Bronchial epithelial cell (primary cell): ENCODE measurements around the gene EEIG1. TPM values are rescaled to one million over a fixed set of nuclear protein-coding genes. Genes with fewer than 3 reads are reported as not detected.

ENCODE experiments used
- DNase-seq: peaks from one replicate; pipeline ENCODE4 v3.0.0-alpha.2; 2010; ENCODE audit warnings: low read depth
- FAIRE-seq: peaks from 2 replicates; lab custom pipeline; 2011; peaks lifted over from hg19 to GRCh38; lab: Jason Lieb, UNC
- H3K27me3 ChIP-seq: 2 replicates; pipeline ENCODE4 v1.5.1; 2011; ENCODE audit warnings: low read length; ENCODE audit not compliant: control insufficient read depth, insufficient read depth
- H3K36me3 ChIP-seq: 2 replicates; pipeline ENCODE4 v1.5.1; 2011; ENCODE audit warnings: low read length; ENCODE audit not compliant: control insufficient read depth, insufficient read depth
- H3K4me3 ChIP-seq: 2 replicates; pipeline ENCODE4 v1.5.1; 2011; ENCODE audit warnings: mild to moderate bottlenecking, low read depth, low read length, control low read depth
- CTCF ChIP-seq: IDR thresholded peaks from 2 replicates; pipeline ENCODE4 v1.5.1; 2011; ENCODE audit warnings: mild to moderate bottlenecking, moderate library complexity, low read length, control low read depth, inconsistent platforms; ENCODE audit not compliant: insufficient read depth, severe bottlenecking
- total RNA-seq: library from RNA; depleted of rRNA; stranded (reverse); fragments of >200 nt; gene quantifications from 2 replicates; pipeline ENCODE4 v1.2.1, GENCODE V29; 2014

The EEIG1 gene
- total RNA-seq, 1 donor from 2014 or later, result 7.4 TPM

GRCh38 chr9:127958728-127959127 is 22.1 kb downstream of the EEIG1 start:
- peaks cover 1% of the 10 kb centered on the region for H3K36me3 ChIP-seq
- FAIRE-seq, result no peak
- no peak overlapping the region for H3K4me3 ChIP-seq
- TF ChIP-seq CTCF, result no peak
- H3K27me3 ChIP-seq, result no peaks in the 10 kb centered on the region
- DNase-seq, result no peak

- Histone ChIP-seq H3K27me3 (no peaks in the 10 kb centered on the region), H3K36me3 (peaks cover 1% of the 10 kb centered on the region), H3K4me3 (no peak overlapping the region)
- TF ChIP-seq CTCF, result peak; percentile 42
- DNase-seq, result peak; percentile 77
- peak; percentile 36 for FAIRE-seq
Measured at GRCh38 chr9:127955294-127956015, 25.3 kb downstream of the EEIG1 start.

GRCh38 chr9:127954831-127955293 is 25.9 kb downstream of the EEIG1 start:
- no peak for TF ChIP-seq CTCF
- peaks cover 3% of the 10 kb centered on the region for H3K36me3 ChIP-seq
- DNase-seq, result no peak
- FAIRE-seq, result no peak
- no peaks in the 10 kb centered on the region for H3K27me3 ChIP-seq
- H3K4me3 ChIP-seq, result no peak overlapping the region

GRCh38 chr9:127953768-127954505 is 26.9 kb downstream of the EEIG1 start:
- DNase-seq, result no peak
- Histone ChIP-seq H3K27me3 (no peaks in the 10 kb centered on the region), H3K4me3 (no peak overlapping the region), H3K36me3 (peaks cover 3% of the 10 kb centered on the region)
- no peak for TF ChIP-seq CTCF
- no peak for FAIRE-seq

GRCh38 chr9:127953154-127953553 is 27.6 kb downstream of the EEIG1 start:
- no peak for TF ChIP-seq CTCF
- Histone ChIP-seq H3K4me3 (no peak overlapping the region), H3K27me3 (no peaks in the 10 kb centered on the region), H3K36me3 (peaks cover 3% of the 10 kb centered on the region)
- no peak for FAIRE-seq
- no peak for DNase-seq
